ENCODE data around the gene SYPL1. TPM values are rescaled to one million over a fixed set of nuclear protein-coding genes. Genes with fewer than 3 reads are reported as not detected.

The SYPL1 gene
- total and polyA plus RNA-seq, 7 donors = 66.3 to 113 (median 79.0) TPM

GRCh38 chr7:106108991-106109390 lies 3.1 kb downstream of the SYPL1 start:
- peak overlapping the region; percentile 99 for H3K27ac ChIP-seq
- peaks cover 71% of the 10 kb centered on the region for H3K4me1 ChIP-seq
- H3K4me3 ChIP-seq = peak overlapping the region; percentile 84

GRCh38 chr7:106104721-106105260 lies 7.3 kb downstream of the SYPL1 start:
- DNase-seq = no peak
- Histone ChIP-seq H3K36me3 (ENCODE audit: insufficient read depth in 1 of 2, low read depth in 1 of 2) (peaks cover 0 to 2% of the 10 kb centered on the region in 2 donors), H3K9me3 (no peaks in the 10 kb centered on the region), H3K4me1 (peaks cover 94% of the 10 kb centered on the region), H3K27me3 (ENCODE audit: insufficient read depth in 3 of 3, low read length in 2 of 3) (no peaks in the 10 kb centered on the region), H3K27ac (peak overlapping the region; percentile 13), H3K4me3 (no peak overlapping the region)
- 70 to 81% (median 75%) methylated on average over 2 of the region's 2 CpGs for WGBS, 3 donors
- intact Hi-C loops (cut with DNase I) = no loop called here
- TF ChIP-seq CTCF (IDR thresholded peaks at IDR 0.05) = no peak
- no peak for ATAC-seq

More at GRCh38 chr7:106108991-106109390, 3.1 kb downstream of the SYPL1 start:
- H3K9me3 ChIP-seq = no peaks in the 10 kb centered on the region
- ATAC-seq (no peak), DNase-seq (no peak)
- TF ChIP-seq CTCF (IDR thresholded peaks at IDR 0.05) = no peak
- WGBS, 3 donors = 72 to 87% (median 79%) methylated on average over 1 of the region's 1 CpG
- H3K27me3 ChIP-seq (ENCODE audit: insufficient read depth in 3 of 3, low read length in 2 of 3) = no peaks in the 10 kb centered on the region
- intact Hi-C loops (cut with DNase I) = no loop called here
- peaks cover 0 to under 1% of the 10 kb centered on the region in 2 donors for H3K36me3 ChIP-seq (ENCODE audit: insufficient read depth in 1 of 2, low read depth in 1 of 2)

GRCh38 chr7:106102387-106102966 lies 9.6 kb downstream of the SYPL1 start:
- Histone ChIP-seq H3K27ac (peak overlapping the region; percentile 32), H3K36me3 (ENCODE audit: insufficient read depth in 1 of 2, low read depth in 1 of 2) (peaks cover 2 to 17% of the 10 kb centered on the region in 2 donors), H3K27me3 (ENCODE audit: insufficient read depth in 3 of 3, low read length in 2 of 3) (no peaks in the 10 kb centered on the region), H3K4me3 (no peak overlapping the region), H3K9me3 (no peaks in the 10 kb centered on the region), H3K4me1 (peaks cover 83% of the 10 kb centered on the region)
- no peak for TF ChIP-seq CTCF (IDR thresholded peaks at IDR 0.05)
- intact Hi-C loops (cut with DNase I) = no loop called here
- DNase-seq (no peak), ATAC-seq (peak; percentile 67 to 80 (median 70))
- 90 to 98% (median 93%) methylated on average over 6 of the region's 6 CpGs for WGBS, 3 donors

- H3K9me3 ChIP-seq = no peaks in the 10 kb centered on the region
- H3K27me3 ChIP-seq (ENCODE audit: insufficient read depth in 3 of 3, low read length in 2 of 3) = no peaks in the 10 kb centered on the region
- peak overlapping the region; percentile 57 for H3K27ac ChIP-seq
- no peak for TF ChIP-seq CTCF (IDR thresholded peaks at IDR 0.05)
- H3K36me3 ChIP-seq (ENCODE audit: insufficient read depth in 1 of 2, low read depth in 1 of 2) = peaks cover 2 to 25% of the 10 kb centered on the region in 2 donors
- H3K4me3 ChIP-seq = no peak overlapping the region
- H3K4me1 ChIP-seq = peaks cover 76% of the 10 kb centered on the region
- intact Hi-C loops (cut with DNase I) = no loop called here
- ATAC-seq (no peak), DNase-seq (no peak)
- 56 to 83% (median 64%) methylated on average over 3 of the region's 3 CpGs for WGBS, 3 donors
These were observed 10.4 kb downstream of the SYPL1 start for GRCh38 chr7:106101726-106102125.

Measured in psoas muscle (tissue), 8 donors.